ENCODE results near the gene FAAP24. TPM values are rescaled to one million over a fixed set of nuclear protein-coding genes. Genes with fewer than 3 reads are reported as not detected.
"Not testable (repeated sequence)": the region's sequence is repeated elsewhere in the genome, so short reads cannot be mapped to it uniquely, and the experiment has no call there.

Gene FAAP24
- total and polyA plus RNA-seq, 4 donors: 1.0 to 1.8 (median 1.6) TPM; not detected in 1

DNA sequence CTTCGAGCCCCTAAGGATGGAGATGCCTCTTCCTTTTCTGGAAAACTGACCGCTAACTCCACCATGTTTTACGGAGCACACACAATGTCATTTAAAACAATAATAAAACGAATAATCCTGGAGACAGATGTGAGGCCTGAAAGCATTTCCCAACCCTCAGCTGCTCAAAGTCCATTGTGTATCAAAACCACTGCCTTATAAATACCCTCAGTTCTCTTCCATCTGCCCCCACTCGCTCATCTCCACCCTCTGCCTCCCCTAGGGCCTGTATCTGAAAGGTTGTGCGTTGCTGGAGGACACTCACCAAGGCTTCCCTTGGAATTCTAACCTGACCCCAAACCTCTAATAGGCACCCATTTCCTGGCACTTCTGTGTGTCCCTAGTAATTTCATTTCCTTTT, 10.4 kb downstream of the FAAP24 start:
- H3K9me3 ChIP-seq (ENCODE audit: control insufficient read depth, low read length); H3K4me1 ChIP-seq (ENCODE audit: control insufficient read depth in 1 of 2, insufficient read depth in 2 of 2, low read length in 2 of 2); ATAC-seq (ENCODE audit: low FRiP score); H3K27ac ChIP-seq (ENCODE audit: low read depth in 1 of 2, low read length in 2 of 2); H3K27me3 ChIP-seq (ENCODE audit: control insufficient read depth in 1 of 2, insufficient read depth in 2 of 2, low read length in 1 of 2); H3K36me3 ChIP-seq (ENCODE audit: control insufficient read depth in 1 of 2, insufficient read depth in 2 of 2, low read length in 1 of 2); H3K4me3 ChIP-seq (ENCODE audit: low read length in 2 of 2); intact Hi-C loops (cut with DNase I); DNase-seq: not testable (repeated sequence)
- 94 to 95% methylated on average over 6 of the region's 6 CpGs for WGBS, 2 donors

DNA sequence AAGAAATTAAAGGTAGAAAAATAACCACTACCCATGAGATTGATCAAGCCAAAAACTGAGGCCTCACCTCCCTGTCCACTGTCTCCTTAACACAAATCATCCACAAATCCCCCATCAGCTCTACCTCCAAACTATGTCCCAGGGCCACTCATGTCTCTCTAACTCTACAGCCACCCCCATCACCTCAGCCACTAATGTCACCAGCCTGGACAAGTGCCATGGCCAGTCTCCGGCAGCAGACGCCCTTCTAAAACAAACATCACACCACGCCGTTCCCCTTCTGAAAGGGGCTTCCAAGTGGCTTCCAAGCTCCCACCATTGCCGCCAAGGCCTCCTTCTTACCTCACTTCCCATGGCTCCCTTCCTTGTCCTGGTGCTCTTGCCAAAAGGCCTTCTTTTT, 16.2 kb downstream of the FAAP24 start:
- not testable (repeated sequence) for ATAC-seq (ENCODE audit: low FRiP score); DNase-seq

GRCh38 chr19:32988724-32989123, 16.7 kb downstream of the FAAP24 start:
- H3K27ac ChIP-seq (ENCODE audit: low read depth in 1 of 2, low read length in 2 of 2): no peak overlapping the region
- ATAC-seq (ENCODE audit: low FRiP score) (no peak), DNase-seq (no peak)
- H3K36me3 ChIP-seq (ENCODE audit: control insufficient read depth in 1 of 2, insufficient read depth in 2 of 2, low read length in 1 of 2): no peaks in the 10 kb centered on the region
- 82 to 85% methylated on average over 5 of the region's 5 CpGs for WGBS, 2 donors
- no peaks in the 10 kb centered on the region for H3K9me3 ChIP-seq (ENCODE audit: control insufficient read depth, low read length)
- no peaks in the 10 kb centered on the region for H3K4me1 ChIP-seq (ENCODE audit: control insufficient read depth in 1 of 2, insufficient read depth in 2 of 2, low read length in 2 of 2)
- intact Hi-C loops (cut with DNase I): no loop called here
- no peak overlapping the region for H3K4me3 ChIP-seq (ENCODE audit: low read length in 2 of 2)
- H3K27me3 ChIP-seq (ENCODE audit: control insufficient read depth in 1 of 2, insufficient read depth in 2 of 2, low read length in 1 of 2): no peaks in the 10 kb centered on the region

More for the DNA sequence above, 16.2 kb downstream of the FAAP24 start:
- H3K9me3 ChIP-seq (ENCODE audit: control insufficient read depth, low read length); H3K36me3 ChIP-seq (ENCODE audit: control insufficient read depth in 1 of 2, insufficient read depth in 2 of 2, low read length in 1 of 2); H3K27me3 ChIP-seq (ENCODE audit: control insufficient read depth in 1 of 2, insufficient read depth in 2 of 2, low read length in 1 of 2); H3K4me3 ChIP-seq (ENCODE audit: low read length in 2 of 2); H3K4me1 ChIP-seq (ENCODE audit: control insufficient read depth in 1 of 2, insufficient read depth in 2 of 2, low read length in 2 of 2); intact Hi-C loops (cut with DNase I); H3K27ac ChIP-seq (ENCODE audit: low read depth in 1 of 2, low read length in 2 of 2): not testable (repeated sequence)
- 87 to 89% methylated on average over 5 of the region's 5 CpGs for WGBS, 2 donors

DNA sequence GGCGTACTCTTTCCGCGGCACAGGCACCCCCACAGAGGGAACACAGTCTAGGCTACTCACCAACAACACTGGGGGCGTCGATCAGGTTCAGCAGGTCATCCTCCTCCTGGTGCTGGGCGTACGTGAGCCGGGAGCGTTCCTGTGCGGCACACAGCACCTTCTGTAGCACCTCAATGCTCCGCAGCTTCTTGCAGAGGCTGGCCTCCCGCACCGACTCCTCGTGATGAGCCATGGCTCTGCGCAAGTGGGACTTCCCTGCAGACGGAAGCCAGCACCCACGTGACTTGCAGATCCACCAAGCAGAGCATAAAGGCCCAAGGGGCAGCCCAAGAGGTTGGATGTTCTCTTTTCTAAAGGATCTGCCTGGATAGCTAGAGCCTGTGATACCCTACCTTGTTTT, 23.9 kb downstream of the FAAP24 start:
- H3K36me3 ChIP-seq (ENCODE audit: control insufficient read depth in 1 of 2, insufficient read depth in 2 of 2, low read length in 1 of 2); DNase-seq; intact Hi-C loops (cut with DNase I); H3K27ac ChIP-seq (ENCODE audit: low read depth in 1 of 2, low read length in 2 of 2); H3K27me3 ChIP-seq (ENCODE audit: control insufficient read depth in 1 of 2, insufficient read depth in 2 of 2, low read length in 1 of 2); H3K4me3 ChIP-seq (ENCODE audit: low read length in 2 of 2); H3K9me3 ChIP-seq (ENCODE audit: control insufficient read depth, low read length); ATAC-seq (ENCODE audit: low FRiP score); H3K4me1 ChIP-seq (ENCODE audit: control insufficient read depth in 1 of 2, insufficient read depth in 2 of 2, low read length in 2 of 2): not testable (repeated sequence)
- WGBS, 2 donors: 93 to 95% methylated on average over 14 to 17 of the region's 17 CpGs

DNA sequence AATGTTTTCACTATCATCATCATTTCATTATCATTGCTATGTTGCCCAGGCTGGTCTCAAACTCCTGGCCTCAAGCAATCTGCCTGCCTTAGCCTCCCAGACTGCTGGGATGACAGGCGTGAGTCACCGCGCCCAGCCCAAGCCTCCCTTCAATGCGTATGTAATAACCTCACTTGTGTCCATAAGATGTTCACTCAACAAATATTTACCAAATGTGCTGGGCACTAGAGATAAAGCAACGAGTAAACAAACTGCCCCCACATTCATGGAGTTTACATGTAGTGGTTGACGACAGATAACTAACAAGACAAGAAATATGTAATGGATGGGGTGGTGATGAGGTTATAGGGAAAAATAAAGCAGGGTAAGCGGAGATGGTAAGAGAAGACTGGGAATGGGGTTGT, 25.0 kb downstream of the FAAP24 start:
- H3K27ac ChIP-seq (ENCODE audit: low read depth in 1 of 2, low read length in 2 of 2); DNase-seq; H3K36me3 ChIP-seq (ENCODE audit: control insufficient read depth in 1 of 2, insufficient read depth in 2 of 2, low read length in 1 of 2); H3K4me3 ChIP-seq (ENCODE audit: low read length in 2 of 2); H3K27me3 ChIP-seq (ENCODE audit: control insufficient read depth in 1 of 2, insufficient read depth in 2 of 2, low read length in 1 of 2); ATAC-seq (ENCODE audit: low FRiP score); H3K4me1 ChIP-seq (ENCODE audit: control insufficient read depth in 1 of 2, insufficient read depth in 2 of 2, low read length in 2 of 2); intact Hi-C loops (cut with DNase I); H3K9me3 ChIP-seq (ENCODE audit: control insufficient read depth, low read length): not testable (repeated sequence)
- WGBS, 2 donors: 79% methylated on average over 7 of the region's 7 CpGs

- ATAC-seq (ENCODE audit: low FRiP score): no peak
- no peak overlapping the region for H3K27ac ChIP-seq (ENCODE audit: low read depth in 1 of 2, low read length in 2 of 2)
- no peaks in the 10 kb centered on the region for H3K9me3 ChIP-seq (ENCODE audit: control insufficient read depth, low read length)
- no peak for DNase-seq
- no peaks in the 10 kb centered on the region for H3K36me3 ChIP-seq (ENCODE audit: control insufficient read depth in 1 of 2, insufficient read depth in 2 of 2, low read length in 1 of 2)
- intact Hi-C loops (cut with DNase I): no loop called here
- no peaks in the 10 kb centered on the region for H3K4me1 ChIP-seq (ENCODE audit: control insufficient read depth in 1 of 2, insufficient read depth in 2 of 2, low read length in 2 of 2)
- WGBS, 2 donors: 88 to 95% methylated on average over 14 of the region's 14 CpGs
- no peaks in the 10 kb centered on the region for H3K27me3 ChIP-seq (ENCODE audit: control insufficient read depth in 1 of 2, insufficient read depth in 2 of 2, low read length in 1 of 2)
- no peak overlapping the region for H3K4me3 ChIP-seq (ENCODE audit: low read length in 2 of 2)
Measured at GRCh38 chr19:32997716-32998355, 25.8 kb downstream of the FAAP24 start.

- no peak overlapping the region for H3K27ac ChIP-seq (ENCODE audit: low read depth in 1 of 2, low read length in 2 of 2)
- no peaks in the 10 kb centered on the region for H3K9me3 ChIP-seq (ENCODE audit: control insufficient read depth, low read length)
- H3K36me3 ChIP-seq (ENCODE audit: control insufficient read depth in 1 of 2, insufficient read depth in 2 of 2, low read length in 1 of 2): no peaks in the 10 kb centered on the region
- H3K4me3 ChIP-seq (ENCODE audit: low read length in 2 of 2): no peak overlapping the region
- ATAC-seq (ENCODE audit: low FRiP score) (no peak), DNase-seq (no peak)
- intact Hi-C loops (cut with DNase I): no loop called here
- no peaks in the 10 kb centered on the region for H3K4me1 ChIP-seq (ENCODE audit: control insufficient read depth in 1 of 2, insufficient read depth in 2 of 2, low read length in 2 of 2)
- 82 to 83% methylated on average over 3 of the region's 3 CpGs for WGBS, 2 donors
- no peaks in the 10 kb centered on the region for H3K27me3 ChIP-seq (ENCODE audit: control insufficient read depth in 1 of 2, insufficient read depth in 2 of 2, low read length in 1 of 2)
Measured at GRCh38 chr19:32998722-32999121, 26.7 kb downstream of the FAAP24 start.

GRCh38 chr19:33000510-33000909, 28.5 kb downstream of the FAAP24 start:
- no peaks in the 10 kb centered on the region for H3K27me3 ChIP-seq (ENCODE audit: control insufficient read depth in 1 of 2, insufficient read depth in 2 of 2, low read length in 1 of 2)
- H3K4me3 ChIP-seq (ENCODE audit: low read length in 2 of 2): no peak overlapping the region
- no peak overlapping the region for H3K27ac ChIP-seq (ENCODE audit: low read depth in 1 of 2, low read length in 2 of 2)
- no peaks in the 10 kb centered on the region for H3K4me1 ChIP-seq (ENCODE audit: control insufficient read depth in 1 of 2, insufficient read depth in 2 of 2, low read length in 2 of 2)
- H3K9me3 ChIP-seq (ENCODE audit: control insufficient read depth, low read length): no peaks in the 10 kb centered on the region
- H3K36me3 ChIP-seq (ENCODE audit: control insufficient read depth in 1 of 2, insufficient read depth in 2 of 2, low read length in 1 of 2): no peaks in the 10 kb centered on the region
- DNase-seq (no peak), ATAC-seq (ENCODE audit: low FRiP score) (no peak)
- intact Hi-C loops (cut with DNase I): no loop called here
- WGBS, 2 donors: 91 to 96% methylated on average over 8 of the region's 8 CpGs

DNA sequence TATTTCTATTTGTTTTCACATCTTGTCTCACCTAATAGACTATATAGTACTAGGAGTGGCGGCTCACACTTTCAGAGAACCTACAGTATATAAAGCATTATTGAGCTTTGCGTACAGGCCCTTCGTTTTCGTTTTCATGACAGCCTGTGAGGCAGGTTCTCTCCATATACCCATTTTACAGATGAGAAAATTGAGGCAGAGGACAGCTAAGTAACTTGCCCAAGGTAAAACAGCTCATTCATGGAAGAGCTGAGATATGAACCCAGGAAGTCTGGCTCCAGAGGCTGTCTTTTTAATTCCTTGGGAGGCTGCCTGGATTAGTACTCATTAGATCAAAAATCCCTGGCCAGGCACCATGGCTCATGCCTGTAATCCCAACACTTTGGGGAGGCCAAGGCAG, 28.9 kb downstream of the FAAP24 start:
- WGBS, 2 donors: 92 to 94% methylated on average over 4 of the region's 4 CpGs
- Histone ChIP-seq H3K4me1 (ENCODE audit: control insufficient read depth in 1 of 2, insufficient read depth in 2 of 2, low read length in 2 of 2) (no peaks in the 10 kb centered on the region), H3K27ac (ENCODE audit: low read depth in 1 of 2, low read length in 2 of 2) (no peak overlapping the region), H3K4me3 (ENCODE audit: low read length in 2 of 2) (no peak overlapping the region), H3K9me3 (ENCODE audit: control insufficient read depth, low read length) (no peaks in the 10 kb centered on the region), H3K36me3 (ENCODE audit: control insufficient read depth in 1 of 2, insufficient read depth in 2 of 2, low read length in 1 of 2) (no peaks in the 10 kb centered on the region), H3K27me3 (ENCODE audit: control insufficient read depth in 1 of 2, insufficient read depth in 2 of 2, low read length in 1 of 2) (no peaks in the 10 kb centered on the region)
- ATAC-seq (ENCODE audit: low FRiP score): no peak
- intact Hi-C loops (cut with DNase I): no loop called here
- DNase-seq: no peak

All from aorta (tissue), 5 donors.